GM12872 (cell line): ENCODE measurements around the gene ATP5MG.
A peak's percentile ranks its signal among the peaks of the same experiment; 100 is the strongest.

Source experiments
- TF ChIP-seq, protein P1 (sequence below): IDR thresholded peaks from 3 replicates; pipeline ENCODE4 v1.5.1; 2011; ENCODE audit warnings: low read depth, mild to moderate bottlenecking, low read length, moderate library complexity; ENCODE audit not compliant: insufficient read depth

ATP5MG gene

DNA sequence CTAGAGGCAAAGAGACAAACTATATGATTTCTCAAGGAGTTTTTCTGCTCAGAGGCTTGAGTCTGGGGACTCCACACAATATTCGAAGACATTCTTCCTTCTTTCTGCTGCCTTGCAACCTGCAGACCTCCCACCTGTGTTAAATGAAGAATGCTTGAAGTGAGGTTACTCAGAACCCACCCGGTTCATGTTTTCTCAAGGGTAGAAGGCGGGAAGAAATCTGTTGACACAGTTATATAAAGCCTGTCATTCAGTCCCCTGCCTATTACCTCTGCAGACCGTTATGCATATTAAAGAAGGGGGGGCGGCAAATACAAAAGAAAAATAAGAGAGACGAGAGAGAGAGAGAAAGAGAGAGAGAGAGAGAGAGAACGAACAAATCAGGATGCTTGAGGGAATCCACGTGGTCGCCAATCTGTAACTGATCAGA, 32.7 kb downstream of the ATP5MG start:
- TF ChIP-seq, protein P1, sequence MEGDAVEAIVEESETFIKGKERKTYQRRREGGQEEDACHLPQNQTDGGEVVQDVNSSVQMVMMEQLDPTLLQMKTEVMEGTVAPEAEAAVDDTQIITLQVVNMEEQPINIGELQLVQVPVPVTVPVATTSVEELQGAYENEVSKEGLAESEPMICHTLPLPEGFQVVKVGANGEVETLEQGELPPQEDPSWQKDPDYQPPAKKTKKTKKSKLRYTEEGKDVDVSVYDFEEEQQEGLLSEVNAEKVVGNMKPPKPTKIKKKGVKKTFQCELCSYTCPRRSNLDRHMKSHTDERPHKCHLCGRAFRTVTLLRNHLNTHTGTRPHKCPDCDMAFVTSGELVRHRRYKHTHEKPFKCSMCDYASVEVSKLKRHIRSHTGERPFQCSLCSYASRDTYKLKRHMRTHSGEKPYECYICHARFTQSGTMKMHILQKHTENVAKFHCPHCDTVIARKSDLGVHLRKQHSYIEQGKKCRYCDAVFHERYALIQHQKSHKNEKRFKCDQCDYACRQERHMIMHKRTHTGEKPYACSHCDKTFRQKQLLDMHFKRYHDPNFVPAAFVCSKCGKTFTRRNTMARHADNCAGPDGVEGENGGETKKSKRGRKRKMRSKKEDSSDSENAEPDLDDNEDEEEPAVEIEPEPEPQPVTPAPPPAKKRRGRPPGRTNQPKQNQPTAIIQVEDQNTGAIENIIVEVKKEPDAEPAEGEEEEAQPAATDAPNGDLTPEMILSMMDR = no peak

DNA sequence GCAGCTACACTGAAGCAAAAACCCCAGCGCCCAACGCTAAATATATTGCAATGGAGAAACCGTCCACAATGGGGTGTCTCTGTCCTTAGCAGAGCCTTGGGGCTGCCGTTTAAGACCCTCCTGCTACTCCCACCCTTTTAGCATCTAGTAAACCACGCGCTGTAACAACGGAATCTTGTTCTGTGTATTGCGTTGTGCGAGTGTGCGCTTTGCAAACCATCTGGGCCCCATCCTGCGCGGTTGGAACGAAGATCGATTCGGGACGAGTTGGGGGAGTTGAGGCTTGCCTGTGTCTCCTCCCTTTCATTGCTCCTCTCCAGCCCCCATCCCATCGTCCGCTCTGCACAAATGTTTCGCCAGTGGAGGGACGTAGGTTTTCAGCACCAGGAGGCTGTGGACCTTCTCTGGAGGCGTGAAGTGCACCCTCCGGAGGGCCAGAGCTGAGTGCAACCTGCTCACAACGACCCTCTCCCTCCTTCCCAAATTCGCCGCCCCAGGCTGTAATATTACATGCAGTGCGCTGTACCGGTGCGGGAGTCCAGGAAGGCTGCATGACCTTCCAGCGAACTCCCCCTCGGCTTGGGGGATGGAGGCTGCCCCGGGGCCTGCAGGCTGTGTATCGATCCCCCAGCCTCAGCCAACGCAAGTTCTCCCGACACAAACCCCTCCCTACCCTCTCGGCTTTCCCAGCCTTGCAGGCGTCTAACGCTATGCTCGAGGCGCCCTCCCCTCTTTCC, 33.3 kb downstream of the ATP5MG start:
- TF ChIP-seq, protein P1 = peak; percentile 33; the same call in 1 of the 3 replicates

DNA sequence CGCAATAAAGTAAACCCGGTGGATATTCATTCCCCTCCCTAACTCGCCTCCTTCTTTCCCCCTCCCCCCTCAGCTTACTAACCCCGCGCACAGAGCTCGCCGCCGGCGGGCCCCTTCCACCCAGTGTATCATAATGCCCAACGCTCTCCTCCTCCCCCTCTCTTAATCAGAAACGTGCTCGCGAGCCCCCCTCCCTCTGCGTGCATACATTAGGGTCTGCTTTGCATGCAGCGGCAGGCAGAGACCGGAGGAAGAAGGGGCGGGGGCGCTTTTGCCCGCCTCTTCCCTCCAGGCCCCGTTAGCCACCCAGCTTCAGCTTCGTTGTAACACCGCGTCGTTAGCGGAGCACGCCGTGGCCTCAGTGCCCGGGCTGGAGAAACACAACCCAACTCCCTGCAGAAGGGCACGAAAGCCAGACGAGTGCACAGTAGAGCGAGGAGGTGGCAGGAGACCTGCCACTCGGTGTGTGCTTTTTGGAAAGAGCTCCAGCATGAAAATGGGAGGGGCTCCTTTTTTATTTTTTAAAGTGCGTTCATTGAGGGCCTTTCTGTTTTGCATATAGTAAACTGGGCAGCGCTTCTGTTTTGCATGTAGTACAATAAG, 34.0 kb downstream of the ATP5MG start:
- TF ChIP-seq, protein P1 = no peak

DNA sequence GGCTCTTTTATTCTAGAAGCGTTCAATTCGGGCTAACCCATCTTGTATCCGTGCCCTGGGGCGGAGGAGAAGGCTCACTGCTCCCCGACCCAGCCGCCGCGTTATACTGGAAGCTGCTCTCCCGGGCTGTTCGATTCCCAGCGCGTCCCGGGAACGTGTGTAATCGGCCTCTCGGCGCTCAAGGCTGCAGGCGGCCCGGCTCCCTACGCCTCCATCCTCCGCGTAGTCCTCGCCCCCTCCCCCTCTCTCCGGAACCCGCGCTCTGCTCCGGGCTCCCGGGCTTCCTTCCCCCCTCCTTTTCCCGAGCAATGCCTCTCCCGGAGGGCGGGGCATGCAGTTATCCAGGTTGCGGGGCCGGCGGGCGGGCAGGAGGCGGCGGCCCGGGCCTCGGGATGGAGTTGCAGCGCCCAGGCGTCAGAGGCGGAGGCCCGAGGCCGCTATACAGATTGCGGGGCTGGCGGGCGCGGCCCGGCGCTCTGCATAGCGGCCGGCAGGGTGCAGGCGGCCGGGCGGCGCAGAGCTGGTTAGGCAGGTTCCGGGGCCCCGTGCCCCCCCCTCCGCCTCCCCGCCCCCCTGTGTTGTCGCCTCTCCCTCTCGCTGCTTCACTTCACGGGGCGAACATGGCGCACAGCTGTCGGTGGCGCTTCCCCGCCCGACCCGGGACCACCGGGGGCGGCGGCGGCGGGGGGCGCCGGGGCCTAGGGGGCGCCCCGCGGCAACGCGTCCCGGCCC, 34.7 kb downstream of the ATP5MG start, which contains the start of gene KMT2A:
KMT2A (plus strand) TSS at position 600 of the 732 bp plus-strand sequence; CDS start at position 621, 21 bp downstream.
- TF ChIP-seq, protein P1 = no peak

DNA sequence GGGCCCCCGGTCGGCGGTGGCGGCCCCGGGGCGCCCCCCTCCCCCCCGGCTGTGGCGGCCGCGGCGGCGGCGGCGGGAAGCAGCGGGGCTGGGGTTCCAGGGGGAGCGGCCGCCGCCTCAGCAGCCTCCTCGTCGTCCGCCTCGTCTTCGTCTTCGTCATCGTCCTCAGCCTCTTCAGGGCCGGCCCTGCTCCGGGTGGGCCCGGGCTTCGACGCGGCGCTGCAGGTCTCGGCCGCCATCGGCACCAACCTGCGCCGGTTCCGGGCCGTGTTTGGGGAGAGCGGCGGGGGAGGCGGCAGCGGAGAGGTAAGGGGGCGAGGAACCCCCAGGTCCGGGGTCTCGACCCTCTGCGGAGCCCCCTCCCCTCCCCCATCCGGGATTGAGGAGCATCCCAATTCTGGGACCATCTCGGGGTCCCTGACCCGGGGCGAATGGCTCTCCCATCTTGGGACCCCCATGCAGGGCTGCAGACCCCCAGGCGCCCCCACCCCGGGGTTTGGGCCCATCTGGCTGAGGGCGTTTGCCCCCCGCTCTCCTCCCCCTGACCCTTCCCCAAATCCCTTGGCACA, 35.3 kb downstream of the ATP5MG start:
- TF ChIP-seq, protein P1 = no peak

DNA sequence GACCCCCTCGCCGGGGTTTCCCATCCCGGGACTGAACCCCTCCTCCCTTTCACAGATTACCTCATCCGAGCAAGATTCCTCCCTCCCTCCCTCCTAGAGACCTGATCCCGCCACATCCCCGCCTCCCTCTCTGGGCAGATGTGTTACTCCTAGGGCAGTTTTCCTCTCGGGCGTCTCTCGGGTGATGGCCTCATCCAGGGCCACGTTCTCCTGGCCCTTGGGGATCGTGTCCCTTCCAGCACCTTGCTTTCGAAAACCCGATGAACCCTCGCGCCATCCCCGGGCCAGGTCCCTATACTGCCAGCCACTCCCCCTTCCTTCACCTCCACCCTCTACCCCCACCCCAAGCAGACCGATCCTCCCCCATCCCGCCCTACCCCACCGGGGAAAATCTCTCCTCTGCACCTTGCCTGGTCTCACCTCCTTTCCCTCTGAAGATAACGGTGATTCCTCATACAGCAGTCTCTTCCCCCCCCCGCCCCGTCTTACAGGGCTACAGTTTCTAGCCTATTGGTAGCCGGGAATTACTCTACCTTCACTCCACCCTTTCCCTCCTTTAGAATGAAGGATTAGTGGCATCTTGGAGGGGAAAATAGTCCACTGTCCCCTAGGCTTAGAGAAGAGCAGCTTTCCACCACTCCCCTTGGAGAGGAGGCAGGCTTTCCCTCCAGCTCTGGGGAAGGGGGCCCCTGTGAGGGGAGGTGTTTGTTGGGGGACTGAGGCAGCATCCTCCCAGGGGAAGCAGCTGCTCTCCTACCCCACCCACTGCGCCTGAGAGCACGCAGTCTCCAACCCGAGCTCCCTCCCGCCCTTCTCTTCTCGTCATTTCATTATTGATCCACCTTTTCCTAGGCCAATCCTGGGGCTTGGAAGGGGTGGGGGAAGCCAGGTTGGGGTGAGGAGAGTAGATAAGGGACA, 36.1 kb downstream of the ATP5MG start:
- TF ChIP-seq, protein P1 = no peak
